Esophagus squamous epithelium (tissue), 5 donors: Measurements from ENCODE around the gene MED27. TPM values are rescaled to one million over a fixed set of nuclear protein-coding genes. Genes with fewer than 3 reads are reported as not detected.

Source experiments
- DNase-seq: peaks from one replicate; lab custom pipeline; 2025; lab: John Stamatoyannopoulos, UW
- H3K27ac ChIP-seq, 4 donors: fragments of 200-600 bp; sonication (generic); one replicate each; pipeline ENCODE4 v1.5.1; 2016 to 2019; ENCODE audit warnings: mild to moderate bottlenecking in 1 of 4
- H3K27me3 ChIP-seq, 4 donors: fragments of 200-600 bp; sonication (generic); 1 replicate in 3 of 4; 2 replicates in 1 of 4; pipeline versions ENCODE4 v1.5.1 to v1.6.0; 2017 to 2021; ENCODE audit warnings: antibody characterized with exemption in 1 of 4
- H3K36me3 ChIP-seq, 3 donors: fragments of 200-600 bp; sonication (generic); one replicate each; pipeline ENCODE4 v1.5.1; 2016 to 2019
- H3K4me1 ChIP-seq, 3 donors: fragments of 200-600 bp; sonication (generic); one replicate each; pipeline ENCODE4 v1.5.1; 2017 to 2019
- H3K4me3 ChIP-seq, 4 donors: fragments of 200-600 bp; sonication (generic); 1 replicate in 3 of 4; 2 replicates in 1 of 4; pipeline ENCODE4 v1.5.1; 2016 to 2019; ENCODE audit warnings: mild to moderate bottlenecking in 2 of 4, moderate library complexity in 1 of 4
- H3K9me3 ChIP-seq, 3 donors: fragments of 200-600 bp; sonication (generic); one replicate each; pipeline ENCODE4 v1.5.1; 2016 to 2019
- CTCF ChIP-seq, 6 experiments: fragments of 450-650 bp in 4 of 6; fragments of 200-600 bp in 2 of 6; sonication (generic) in 2 of 6; IDR thresholded peaks; one replicate each; pipeline ENCODE4 v1.5.1; 2016 to 2019; ENCODE audit warnings: antibody characterized with exemption in 6 of 6, mild to moderate bottlenecking in 4 of 6, moderate library complexity in 4 of 6
- POLR2A ChIP-seq, 4 donors: fragments of 450-650 bp; IDR thresholded peaks; one replicate each; pipeline ENCODE4 v1.6.1; 2017; ENCODE audit warnings: antibody characterized with exemption in 4 of 4, mild to moderate bottlenecking in 4 of 4, moderate library complexity in 3 of 4
- WGBS, 2 donors: methylation state at CpG; one replicate each; pipeline ENCODE4 v1.1.5; 2018; 5-methylcytosine and 5-hydroxymethylcytosine counted together
- intact Hi-C: fragments of 100-400 bp; cut with DNase I; formaldehyde crosslinking; loops from one replicate; pipeline ENCODE4 v1.15.0; 2022
- total RNA-seq, 4 donors: library from RNA; depleted of rRNA; stranded (reverse); fragments of >200 nt; gene quantifications; one replicate each; pipeline ENCODE4 v1.1.0, GENCODE V29; 2016
- donor health status: DM: yes; HTN: yes; CAD: no.

Gene MED27
- total RNA-seq, 4 donors from 2014 or later: 10.6 to 20.0 (median 17.6) TPM

GRCh38 chr9:131959887-131960286, 119.8 kb downstream of the MED27 start:
- intact Hi-C loops: no loop called here
- Histone ChIP-seq H3K27me3 (no peaks in the 10 kb centered on the region), H3K9me3 (no peaks in the 10 kb centered on the region), H3K4me1 (peaks cover 0 to 12% (median 3%) of the 10 kb centered on the region in 3 donors), H3K36me3 (no peaks in the 10 kb centered on the region), H3K27ac (no peak overlapping the region), H3K4me3 (no peak overlapping the region)
- 86 to 89% methylated on average over 2 of the region's 2 CpGs for WGBS, 2 donors
- no peak for TF ChIP-seq POLR2A (IDR thresholded peaks at IDR 0.05)
- TF ChIP-seq CTCF (IDR thresholded peaks at IDR 0.05): no peak
- DNase-seq: no peak

- TF ChIP-seq POLR2A (IDR thresholded peaks at IDR 0.05): no peak
- no peak for TF ChIP-seq CTCF (IDR thresholded peaks at IDR 0.05)
- intact Hi-C loops: no loop called here
- H3K4me1 ChIP-seq: peaks cover 0 to 12% (median 3%) of the 10 kb centered on the region in 3 donors
- H3K27me3 ChIP-seq: no peaks in the 10 kb centered on the region
- no peaks in the 10 kb centered on the region for H3K9me3 ChIP-seq
- no peak overlapping the region for H3K27ac ChIP-seq
- WGBS, 2 donors: 95 to 100% methylated on average over 3 of the region's 3 CpGs
- H3K36me3 ChIP-seq: no peaks in the 10 kb centered on the region
- no peak for DNase-seq
- H3K4me3 ChIP-seq: no peak overlapping the region
Measured at GRCh38 chr9:131959056-131959455, 120.6 kb downstream of the MED27 start.

- no peaks in the 10 kb centered on the region for H3K27me3 ChIP-seq
- H3K4me1 ChIP-seq: peaks cover 0 to 4% (median 0%) of the 10 kb centered on the region in 3 donors
- no peaks in the 10 kb centered on the region for H3K36me3 ChIP-seq
- no peak overlapping the region for H3K4me3 ChIP-seq
- WGBS, 2 donors: 91 to 100% methylated on average over 1 of the region's 1 CpG
- DNase-seq: no peak
- peak in 4 of 6 experiments; percentile 8 to 41 (median 14) for TF ChIP-seq CTCF (IDR thresholded peaks at IDR 0.05)
- no peak for TF ChIP-seq POLR2A (IDR thresholded peaks at IDR 0.05)
- no peak overlapping the region for H3K27ac ChIP-seq
- no peaks in the 10 kb centered on the region for H3K9me3 ChIP-seq
- intact Hi-C loops: no loop called here
Measured at GRCh38 chr9:131954299-131954698, 125.4 kb downstream of the MED27 start.

GRCh38 chr9:131951905-131952304, 127.8 kb downstream of the MED27 start:
- intact Hi-C loops: no loop called here
- 43 to 72% methylated on average over 1 to 3 of the region's 5 CpGs for WGBS, 2 donors
- Histone ChIP-seq H3K27me3 (no peaks in the 10 kb centered on the region), H3K4me3 (no peak overlapping the region), H3K4me1 (peaks cover 0 to 4% (median 0%) of the 10 kb centered on the region in 3 donors), H3K9me3 (no peaks in the 10 kb centered on the region), H3K36me3 (peaks cover 0 to 2% (median 0%) of the 10 kb centered on the region in 3 donors), H3K27ac (no peak overlapping the region)
- DNase-seq: no peak
- no peak for TF ChIP-seq POLR2A (IDR thresholded peaks at IDR 0.05)

GRCh38 chr9:131951155-131951554, 128.5 kb downstream of the MED27 start:
- WGBS, 2 donors: 82 to 89% methylated on average over 3 of the region's 3 CpGs
- H3K36me3 ChIP-seq: peaks cover 0 to 10% (median 0%) of the 10 kb centered on the region in 3 donors
- DNase-seq: no peak

More at GRCh38 chr9:131951155-131951554, 128.5 kb downstream of the MED27 start:
- no peaks in the 10 kb centered on the region for H3K9me3 ChIP-seq
- H3K4me1 ChIP-seq: peaks cover 0 to 4% (median 0%) of the 10 kb centered on the region in 3 donors
- H3K27me3 ChIP-seq: no peaks in the 10 kb centered on the region
- intact Hi-C loops: no loop called here
- H3K4me3 ChIP-seq: no peak overlapping the region
- no peak overlapping the region for H3K27ac ChIP-seq
- no peak for TF ChIP-seq POLR2A (IDR thresholded peaks at IDR 0.05)
- no peak for TF ChIP-seq CTCF (IDR thresholded peaks at IDR 0.05)
